Embryonic facial prominence (tissue), 1 donor: ENCODE results near the gene PITPNC1.
"Not testable (repeated sequence)": the region's sequence is repeated elsewhere in the genome, so short reads cannot be mapped to it uniquely, and the experiment has no call there.

Experiments
- DNase-seq: peaks from one replicate; pipeline ENCODE4 v3.0.0-alpha.2; 2016; ENCODE audit errors: extremely low spot score

The PITPNC1 gene

GRCh38 chr17:67648032-67648905, 271.2 kb downstream of the PITPNC1 start:
- DNase-seq = no peak

- DNase-seq = not testable (repeated sequence)
Observed at GRCh38 chr17:67648906-67649295, 271.8 kb downstream of the PITPNC1 start.

- no peak for DNase-seq
Observed at GRCh38 chr17:67649891-67650290, 272.8 kb downstream of the PITPNC1 start.

DNA sequence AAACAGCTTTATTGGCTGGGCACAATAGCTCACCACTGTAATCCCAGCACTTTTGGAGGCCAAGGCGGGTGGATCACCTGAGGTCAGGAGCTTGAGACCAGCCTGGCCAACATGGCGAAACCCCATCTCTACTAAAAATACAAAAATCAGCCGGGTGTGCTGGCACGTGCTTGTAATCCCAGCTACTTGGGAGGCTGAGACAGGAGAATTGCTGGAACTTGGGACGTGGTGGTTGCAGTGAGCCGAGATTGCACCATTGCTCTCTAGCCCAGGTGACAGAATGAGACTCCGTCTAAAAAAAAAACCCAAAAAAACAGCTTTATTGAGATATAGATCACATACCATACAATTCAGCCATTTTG, 274.1 kb downstream of the PITPNC1 start:
- not testable (repeated sequence) for DNase-seq

DNA sequence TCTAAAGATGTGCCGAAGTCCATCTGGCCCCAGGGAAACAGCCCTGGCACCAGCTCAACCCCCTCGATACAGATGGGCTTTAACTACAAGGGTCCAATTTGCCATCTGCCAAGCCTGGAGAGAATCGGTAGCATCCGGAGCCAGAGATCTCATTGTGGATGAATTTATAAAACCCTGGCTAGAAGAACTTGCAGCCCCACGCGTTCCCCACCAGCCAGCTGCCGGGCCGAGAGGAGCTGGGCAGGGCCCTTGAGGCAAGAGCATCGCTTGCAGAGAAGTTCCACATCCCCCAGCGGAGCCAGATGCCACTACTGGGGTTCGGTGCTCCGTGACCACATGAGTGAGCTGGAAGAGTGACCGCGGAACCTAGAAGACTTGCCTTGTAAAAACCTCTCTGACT, 275.4 kb downstream of the PITPNC1 start:
- no peak for DNase-seq

- no peak for DNase-seq
Observed at GRCh38 chr17:67655478-67656148, 278.5 kb downstream of the PITPNC1 start.

DNA sequence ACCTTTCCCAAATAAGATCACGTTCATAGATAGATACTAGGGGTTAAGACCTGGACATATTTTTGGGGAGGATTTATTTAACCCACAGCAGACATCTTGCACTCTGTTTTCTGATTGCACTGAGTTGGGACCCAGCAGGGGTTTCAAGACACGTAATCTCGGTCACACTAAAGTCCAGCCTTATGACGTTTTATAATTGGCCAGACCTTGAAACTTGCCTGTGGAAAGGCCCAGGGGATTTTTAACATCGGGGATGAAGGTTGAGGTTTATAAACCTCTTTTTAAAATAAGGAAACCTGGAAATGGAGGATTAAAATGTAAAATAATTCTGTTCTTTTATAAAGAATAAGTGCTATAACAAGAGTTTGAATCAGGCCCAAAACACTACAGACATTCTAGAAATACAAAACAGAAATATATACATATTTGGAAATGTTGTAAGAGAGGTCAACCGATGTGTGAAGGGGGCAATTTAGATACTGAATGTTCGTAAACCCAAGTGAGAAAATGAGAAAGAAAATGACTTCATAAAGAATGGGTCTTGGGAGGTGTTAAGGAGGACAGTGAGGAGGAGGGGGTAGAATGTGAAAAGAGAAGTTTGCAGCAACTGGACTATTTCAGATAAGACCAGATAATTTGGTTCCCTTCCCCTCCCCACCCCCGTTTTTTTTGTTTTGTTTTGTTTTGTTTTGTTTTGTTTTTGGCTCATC, 279.6 kb downstream of the PITPNC1 start:
- no peak for DNase-seq

- no peak for DNase-seq
Observed at GRCh38 chr17:67657596-67657995, 280.5 kb downstream of the PITPNC1 start.

DNA sequence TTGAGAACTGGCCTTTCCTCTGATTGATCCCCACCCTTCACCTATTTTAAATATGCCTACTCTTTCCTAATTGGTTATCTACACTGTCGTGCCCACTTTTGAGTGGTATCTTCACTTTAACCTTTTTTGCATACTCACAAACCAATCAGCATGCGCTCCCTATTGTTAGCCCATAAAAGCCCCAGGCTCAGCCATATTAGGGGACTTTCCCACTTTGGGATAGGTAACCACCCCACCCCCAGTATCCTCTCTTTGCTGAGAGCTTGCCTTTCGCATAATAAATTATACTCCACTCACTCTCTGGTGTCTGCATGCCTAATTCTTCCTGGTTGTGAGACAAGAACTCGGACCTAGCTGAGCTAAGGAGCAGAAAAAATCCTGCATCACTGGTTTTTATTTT, 281.2 kb downstream of the PITPNC1 start:
- DNase-seq = no peak

DNA sequence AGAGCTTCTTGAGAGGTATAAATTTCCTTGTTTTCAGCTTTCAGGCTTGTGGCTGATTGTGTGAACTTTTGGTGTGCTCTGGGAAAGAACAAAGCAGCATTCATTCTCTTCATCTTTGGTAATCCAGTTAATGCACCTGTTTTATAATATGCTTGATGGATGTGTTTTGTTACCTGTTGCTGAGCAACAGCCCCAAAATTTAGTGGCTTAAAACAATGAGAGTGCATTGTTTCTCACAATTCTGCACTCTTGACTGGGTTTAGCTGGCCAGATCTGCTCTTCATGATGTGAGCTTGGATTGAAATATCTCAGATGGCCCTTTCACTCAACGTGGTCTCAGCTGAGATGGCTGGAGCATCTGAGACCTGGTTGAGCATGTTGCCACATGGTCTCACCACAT, 281.9 kb downstream of the PITPNC1 start:
- DNase-seq = no peak

DNA sequence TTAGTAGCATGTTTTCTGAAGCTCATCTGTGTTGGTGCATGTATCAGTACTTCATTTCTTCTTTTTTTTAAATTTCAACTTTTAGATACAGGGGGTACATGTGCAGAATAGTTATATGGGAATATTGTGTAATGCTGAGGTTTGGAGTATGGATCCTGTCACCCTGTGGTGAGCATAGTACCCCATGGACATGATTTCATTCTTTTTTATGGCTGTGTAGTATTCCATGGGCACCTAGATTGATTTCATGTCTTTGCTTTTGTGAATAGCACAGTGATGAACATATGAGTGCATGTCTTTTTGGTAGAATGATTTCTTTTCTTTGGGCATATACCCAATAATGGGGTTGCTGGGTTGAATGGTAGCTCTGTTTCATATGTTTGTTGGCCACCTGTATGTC, 285.6 kb downstream of the PITPNC1 start:
- no peak for DNase-seq

- no peak for DNase-seq
Observed at GRCh38 chr17:67663457-67663856, 286.4 kb downstream of the PITPNC1 start.

- DNase-seq = no peak
Observed at GRCh38 chr17:67666028-67666427, 288.9 kb downstream of the PITPNC1 start.

- DNase-seq = no peak
Observed at GRCh38 chr17:67666710-67667109, 289.6 kb downstream of the PITPNC1 start.

GRCh38 chr17:67671493-67671892, 294.4 kb downstream of the PITPNC1 start:
- DNase-seq = no peak

DNA sequence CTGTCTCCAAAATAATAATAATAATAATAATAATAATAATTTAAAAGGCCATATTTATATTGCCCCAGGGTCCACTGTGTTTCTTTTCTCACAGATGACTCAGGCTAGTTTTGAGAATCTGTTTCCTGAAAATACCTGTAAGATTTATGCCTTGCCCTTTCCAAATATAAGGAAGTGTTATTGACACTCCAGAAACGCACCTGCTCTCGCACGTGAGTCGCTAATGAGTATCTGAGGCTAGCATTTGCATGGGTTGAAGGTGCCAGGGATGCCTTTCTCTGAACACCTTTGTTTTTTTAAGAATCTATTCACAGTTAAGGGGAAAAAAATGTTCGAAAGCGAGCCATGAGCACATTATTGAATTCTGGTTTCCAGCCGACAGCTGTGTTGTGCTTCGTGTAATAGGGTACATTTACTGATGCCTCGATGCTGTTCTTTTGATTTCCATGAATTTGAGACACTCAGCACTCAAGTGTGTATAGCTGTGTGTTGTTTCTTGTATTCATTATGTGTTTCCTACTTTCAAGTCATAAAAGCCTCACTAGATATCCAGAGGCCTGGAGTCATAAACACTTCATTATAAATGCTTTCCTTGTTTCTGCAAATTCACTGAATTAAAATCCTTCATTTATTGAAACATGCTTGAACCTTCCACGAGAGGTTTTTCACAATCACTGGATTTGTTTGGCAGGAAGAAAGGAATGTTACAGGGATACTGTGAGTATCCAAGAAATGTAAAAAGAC, 295.7 kb downstream of the PITPNC1 start:
- no peak for DNase-seq

DNA sequence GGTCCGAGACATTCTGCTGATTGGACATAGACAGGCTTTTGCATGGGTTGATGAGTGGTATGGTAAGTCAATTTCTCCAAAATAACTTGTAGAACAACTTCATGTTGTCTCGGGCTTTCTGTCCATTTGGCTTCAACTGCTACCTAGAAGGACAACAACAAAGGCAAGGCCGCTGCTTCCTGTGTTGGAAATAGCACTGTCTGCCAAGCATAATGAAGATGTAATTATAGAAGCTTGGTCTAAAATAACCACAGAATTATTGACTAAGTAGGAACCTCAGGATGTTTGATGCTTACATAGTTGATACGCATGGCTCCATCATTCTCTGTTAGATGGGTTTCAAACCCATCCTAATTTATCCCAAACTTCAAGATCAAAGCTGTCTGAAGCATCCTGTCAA, 298.4 kb downstream of the PITPNC1 start:
- DNase-seq = no peak

GRCh38 chr17:67676305-67676704, 299.2 kb downstream of the PITPNC1 start:
- DNase-seq = no peak

DNA sequence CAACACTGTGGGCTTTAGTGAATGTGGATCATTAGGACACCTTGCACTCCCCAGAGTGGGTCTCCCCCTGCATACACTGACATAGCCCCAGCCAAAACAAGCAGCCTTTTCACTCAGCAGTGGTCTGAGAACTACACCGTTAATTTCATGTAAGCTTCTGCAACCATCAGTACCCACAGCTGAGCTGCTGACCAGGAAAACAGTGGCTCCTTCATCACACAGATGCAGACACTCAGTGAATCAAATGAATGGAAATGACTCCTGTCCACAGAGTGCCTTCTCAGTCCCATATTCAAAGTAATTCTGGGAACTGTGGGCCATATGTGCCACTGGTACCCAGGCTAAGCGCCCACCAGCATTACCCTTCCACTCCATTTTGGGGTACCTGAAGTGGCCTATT, 301.3 kb downstream of the PITPNC1 start:
- no peak for DNase-seq

DNA sequence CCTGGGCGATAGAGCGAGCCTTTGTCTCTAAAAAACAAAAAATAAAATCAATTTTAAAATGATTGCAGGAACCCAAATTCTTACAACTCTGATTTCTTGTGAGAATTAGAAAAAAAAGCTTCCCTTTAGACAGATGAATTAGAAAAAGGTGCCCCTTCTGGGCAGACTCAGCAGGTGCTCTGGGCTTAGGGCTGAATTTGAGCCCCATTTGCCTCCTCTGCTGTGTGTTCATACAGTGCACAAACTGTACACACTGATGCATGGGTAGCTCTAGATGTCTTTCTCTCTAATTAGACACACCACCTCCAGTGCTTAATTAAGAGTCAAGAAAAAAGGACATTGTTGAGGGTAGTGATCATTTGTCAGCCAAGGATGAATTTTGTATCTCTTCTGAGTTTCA, 302.1 kb downstream of the PITPNC1 start:
- no peak for DNase-seq

DNA sequence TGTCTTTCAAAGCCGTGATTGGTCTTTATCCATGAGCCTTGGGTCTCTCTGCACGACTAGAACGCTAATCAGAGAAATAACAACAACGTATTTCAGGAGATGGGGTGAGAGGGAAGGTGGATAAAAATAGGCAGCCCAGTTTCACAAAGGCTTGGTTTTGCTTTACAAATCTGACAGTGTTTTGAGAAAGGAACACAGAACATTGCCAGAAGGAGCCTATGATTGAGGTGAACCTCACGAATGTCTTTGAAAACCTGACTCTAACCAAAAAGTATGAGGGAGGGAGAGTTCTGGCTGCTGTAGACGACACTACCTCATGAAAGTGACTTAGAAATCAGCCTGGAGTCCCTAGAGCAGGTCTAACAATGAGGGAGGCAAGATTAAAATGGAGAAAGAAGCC, 302.6 kb downstream of the PITPNC1 start:
- no peak for DNase-seq
